PC-9 (cell line): Measurements from ENCODE around the gene FGF14.

Experiments used
- EZH2 ChIP-seq: fragments of 200-600 bp; sonication (generic); IDR thresholded peaks from 2 replicates; pipeline ENCODE4 v1.8.0; 2017; ENCODE audit warnings: antibody characterized with exemption, low read depth
- TF ChIP-seq, protein P1 (sequence below): fragments of 200-600 bp; sonication (generic); conservative IDR thresholded peaks from 2 replicates; pipeline ENCODE4 v1.6.1; 2017; ENCODE audit warnings: mixed run types, antibody characterized with exemption, mild to moderate bottlenecking, moderate library complexity

DNA sequence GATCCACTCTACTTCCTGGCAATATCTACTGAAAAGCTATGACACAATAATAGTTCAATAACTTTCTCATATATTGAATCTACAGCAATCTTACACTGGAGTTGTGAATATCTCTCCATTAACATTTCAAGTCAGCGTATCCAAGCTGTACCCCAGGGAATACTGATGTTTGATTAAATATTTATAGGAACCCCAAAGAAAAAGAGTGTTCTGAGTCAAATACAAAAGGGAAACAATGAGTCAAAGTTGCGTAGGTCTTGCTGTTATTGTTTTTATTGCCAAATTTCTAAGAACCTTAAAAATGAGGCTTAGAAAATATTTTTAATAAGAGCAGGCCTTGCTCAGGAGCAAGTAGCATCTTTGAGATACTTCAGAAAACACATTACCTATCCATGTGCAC is 415.5 kb downstream of the FGF14 start:
- TF ChIP-seq, protein P1, sequence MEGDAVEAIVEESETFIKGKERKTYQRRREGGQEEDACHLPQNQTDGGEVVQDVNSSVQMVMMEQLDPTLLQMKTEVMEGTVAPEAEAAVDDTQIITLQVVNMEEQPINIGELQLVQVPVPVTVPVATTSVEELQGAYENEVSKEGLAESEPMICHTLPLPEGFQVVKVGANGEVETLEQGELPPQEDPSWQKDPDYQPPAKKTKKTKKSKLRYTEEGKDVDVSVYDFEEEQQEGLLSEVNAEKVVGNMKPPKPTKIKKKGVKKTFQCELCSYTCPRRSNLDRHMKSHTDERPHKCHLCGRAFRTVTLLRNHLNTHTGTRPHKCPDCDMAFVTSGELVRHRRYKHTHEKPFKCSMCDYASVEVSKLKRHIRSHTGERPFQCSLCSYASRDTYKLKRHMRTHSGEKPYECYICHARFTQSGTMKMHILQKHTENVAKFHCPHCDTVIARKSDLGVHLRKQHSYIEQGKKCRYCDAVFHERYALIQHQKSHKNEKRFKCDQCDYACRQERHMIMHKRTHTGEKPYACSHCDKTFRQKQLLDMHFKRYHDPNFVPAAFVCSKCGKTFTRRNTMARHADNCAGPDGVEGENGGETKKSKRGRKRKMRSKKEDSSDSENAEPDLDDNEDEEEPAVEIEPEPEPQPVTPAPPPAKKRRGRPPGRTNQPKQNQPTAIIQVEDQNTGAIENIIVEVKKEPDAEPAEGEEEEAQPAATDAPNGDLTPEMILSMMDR, result no peak
- no peak for TF ChIP-seq EZH2
